GM18870 (cell line): Measurements from ENCODE around the gene VGLL1.
A peak's percentile ranks its signal among the peaks of the same experiment; 100 is the strongest.

Source experiments
- ATAC-seq: cut with Tn5 transposase; IDR thresholded peaks from one replicate; pipeline ENCODE4 v1.9.1; 2021; ENCODE audit warnings: moderate library complexity; ENCODE audit not compliant: unreplicated experiment

Gene VGLL1

GRCh38 chrX:136531951-136532350, at the start of gene VGLL1:
VGLL1 (plus strand) TSS chrX:136532215; CDS start chrX:136536021, 3,806 bp downstream.
- no peak for ATAC-seq

DNA sequence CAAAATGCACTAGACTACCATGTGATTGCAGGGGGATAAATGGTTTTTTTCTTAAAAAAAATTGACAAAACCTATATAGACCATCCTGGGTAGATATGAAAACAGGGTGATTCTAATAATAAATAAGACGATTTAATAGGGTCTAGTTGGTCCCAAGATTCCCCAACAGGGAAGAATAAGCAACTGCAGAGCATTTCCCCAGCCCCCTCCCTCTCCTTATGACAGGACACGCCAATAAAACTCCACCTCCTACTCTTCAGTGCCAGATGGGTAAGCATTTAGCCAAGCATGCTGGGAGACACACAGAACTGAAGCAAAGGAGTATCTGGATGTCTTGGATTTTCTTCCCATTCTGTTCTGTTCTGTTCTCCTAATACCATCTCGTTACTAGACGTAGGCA, 44.4 kb upstream of the VGLL1 start, which contains the start of gene BRS3:
Gene BRS3 (plus strand): TSS at position 301 of the 400 bp plus-strand sequence. CDS start 168 bp downstream, outside the sequence.
- no peak for ATAC-seq

DNA sequence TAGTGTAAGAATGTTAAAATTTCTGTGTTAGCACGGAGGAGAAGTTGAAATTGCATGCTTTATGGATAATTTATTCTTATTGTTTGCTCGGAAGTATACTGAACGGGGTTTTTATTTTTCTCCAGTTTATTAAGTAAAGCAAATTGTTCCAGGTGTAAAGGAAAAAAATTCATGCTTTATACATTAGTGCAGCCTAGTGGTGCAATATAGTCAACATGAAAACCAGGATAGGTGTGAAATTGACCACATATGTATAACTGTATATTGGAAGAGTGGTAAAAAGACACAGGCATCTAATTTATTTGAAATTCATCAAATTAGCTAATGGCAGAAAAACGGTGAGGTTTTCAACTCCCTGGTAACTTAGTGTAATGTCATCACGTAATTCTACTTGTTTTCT, 43.3 kb upstream of the VGLL1 start:
- ATAC-seq: no peak

- ATAC-seq: no peak
Observed at GRCh38 chrX:136491832-136492231, 40.2 kb upstream of the VGLL1 start.

GRCh38 chrX:136493011-136493410, 39.0 kb upstream of the VGLL1 start:
- ATAC-seq: no peak

GRCh38 chrX:136495043-136495442, 37.0 kb upstream of the VGLL1 start:
- ATAC-seq: no peak

DNA sequence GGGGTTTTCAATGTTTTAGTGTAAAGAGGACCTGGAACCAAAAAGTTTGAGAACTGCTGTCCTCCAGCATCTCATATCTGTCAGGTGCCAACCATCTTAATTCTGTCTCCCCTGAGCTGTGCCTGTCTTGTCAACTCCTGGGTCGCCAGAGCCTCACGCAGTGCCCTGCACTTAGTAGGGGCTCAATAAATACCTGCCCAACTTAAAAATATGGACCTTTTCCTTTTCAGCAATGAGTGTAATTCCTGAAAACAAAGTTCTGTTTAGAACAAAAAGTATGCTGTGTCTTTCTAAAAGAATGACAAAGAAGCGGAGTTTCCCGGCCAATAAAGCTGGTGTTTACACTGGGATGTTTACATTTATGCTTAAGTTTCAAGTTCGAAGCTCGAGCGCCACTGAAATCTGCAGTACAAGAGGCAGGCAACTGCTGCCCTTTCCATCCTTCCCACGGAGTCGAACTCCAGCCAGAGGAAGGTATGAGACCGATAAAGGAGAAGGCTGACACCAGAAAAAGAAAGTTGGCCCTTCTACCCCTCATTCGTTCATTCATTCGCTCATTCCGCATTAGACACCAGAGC, 35.7 kb upstream of the VGLL1 start:
- no peak for ATAC-seq

- peak; percentile 56 for ATAC-seq
Observed at GRCh38 chrX:136496764-136497555, 35.1 kb upstream of the VGLL1 start.

DNA sequence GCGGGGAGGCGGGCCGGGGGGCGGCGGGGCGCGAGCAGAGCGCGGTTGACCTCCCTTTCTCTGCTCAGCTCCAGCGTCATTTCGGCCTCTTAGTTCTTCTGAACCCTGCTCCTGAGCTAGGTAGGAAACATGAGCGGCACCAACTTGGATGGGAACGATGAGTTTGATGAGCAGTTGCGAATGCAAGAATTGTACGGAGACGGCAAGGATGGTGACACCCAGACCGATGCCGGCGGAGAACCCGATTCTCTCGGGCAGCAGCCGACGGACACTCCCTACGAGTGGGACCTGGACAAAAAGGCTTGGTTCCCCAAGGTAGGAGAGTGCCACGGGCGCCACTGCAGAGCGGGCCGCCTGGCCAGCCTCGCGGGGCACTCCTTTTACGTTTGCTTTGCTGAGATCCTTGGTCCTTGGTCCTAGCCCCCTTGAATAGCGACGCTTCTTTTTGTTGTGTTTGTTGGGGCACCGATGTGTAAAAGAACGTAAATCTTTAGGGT, 34.4 kb upstream of the VGLL1 start, which contains the start of gene HTATSF1:
Gene HTATSF1 (plus strand): TSS at position 37 of the 497 bp plus-strand sequence. CDS start 93 bp downstream, at position 130.
- peak; percentile 21 for ATAC-seq

- ATAC-seq: no peak
Observed at GRCh38 chrX:136519069-136519468, 12.9 kb upstream of the VGLL1 start.

DNA sequence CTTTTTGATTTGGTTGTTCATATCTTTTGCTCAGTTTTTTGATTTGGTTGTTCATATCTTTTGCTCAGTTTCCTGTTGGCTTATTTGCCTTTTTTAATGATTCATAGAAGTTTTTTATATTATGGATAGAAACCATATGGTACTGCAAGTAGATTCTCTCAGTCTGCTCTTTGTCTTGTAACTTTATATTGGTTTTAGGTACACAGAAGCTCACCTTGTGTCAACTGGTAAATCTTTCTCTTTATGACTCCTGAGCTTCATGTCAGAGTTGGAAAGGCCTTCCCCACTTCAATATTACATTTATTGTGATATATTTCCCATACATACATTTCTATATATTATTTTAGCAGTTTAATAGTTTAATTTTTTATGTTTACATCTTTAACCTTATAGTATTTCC, 8.2 kb upstream of the VGLL1 start:
- ATAC-seq: no peak

- ATAC-seq: no peak
Observed at GRCh38 chrX:136525738-136526606, 6.0 kb upstream of the VGLL1 start.

GRCh38 chrX:136528645-136529315, 3.2 kb upstream of the VGLL1 start:
- ATAC-seq: no peak

GRCh38 chrX:136529795-136530194, 2.2 kb upstream of the VGLL1 start:
- no peak for ATAC-seq

GRCh38 chrX:136534131-136534530, 2.1 kb downstream of the VGLL1 start:
- ATAC-seq: no peak

- ATAC-seq: no peak
Observed at GRCh38 chrX:136538811-136539210, 6.8 kb downstream of the VGLL1 start.

DNA sequence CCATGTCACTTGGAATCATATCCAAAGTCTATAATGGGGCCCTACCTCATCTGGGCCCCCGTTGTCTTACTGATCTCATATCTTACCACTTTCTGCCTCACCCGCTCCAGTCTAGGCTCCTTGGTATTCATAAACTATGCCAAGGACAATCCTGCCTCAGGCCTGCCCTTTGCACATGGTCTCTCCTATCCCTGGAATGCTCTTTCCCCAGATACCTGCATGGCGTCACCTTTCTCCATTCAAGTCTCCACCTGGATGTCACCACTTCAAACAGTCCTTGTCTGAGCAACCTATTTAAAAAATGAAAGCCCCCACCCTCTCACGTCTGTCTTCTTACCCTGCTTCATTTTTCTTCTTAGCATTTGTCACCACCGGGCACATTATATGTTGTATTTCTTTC, 8.2 kb downstream of the VGLL1 start:
- no peak for ATAC-seq

DNA sequence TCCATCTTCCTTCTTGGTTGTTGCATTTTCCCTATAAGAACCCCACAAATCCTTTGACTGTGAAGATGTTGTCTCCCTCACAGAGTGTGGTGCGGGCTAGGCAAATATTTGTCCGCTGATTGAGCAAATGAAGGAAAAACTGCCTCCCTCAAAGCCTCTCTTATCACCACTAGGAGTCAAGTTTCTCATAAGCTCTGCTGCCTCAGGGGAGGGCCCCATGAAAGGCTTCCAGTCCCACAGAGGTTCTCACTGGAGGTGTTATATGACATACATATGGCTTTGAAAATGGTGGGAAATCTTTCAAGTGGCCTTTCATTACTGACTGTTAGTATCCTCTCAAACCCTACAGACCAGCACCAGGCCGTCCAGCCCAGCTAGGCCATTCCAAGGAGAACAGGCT, 9.3 kb downstream of the VGLL1 start:
- ATAC-seq: no peak

- ATAC-seq: no peak
Observed at GRCh38 chrX:136542281-136542680, 10.3 kb downstream of the VGLL1 start.

DNA sequence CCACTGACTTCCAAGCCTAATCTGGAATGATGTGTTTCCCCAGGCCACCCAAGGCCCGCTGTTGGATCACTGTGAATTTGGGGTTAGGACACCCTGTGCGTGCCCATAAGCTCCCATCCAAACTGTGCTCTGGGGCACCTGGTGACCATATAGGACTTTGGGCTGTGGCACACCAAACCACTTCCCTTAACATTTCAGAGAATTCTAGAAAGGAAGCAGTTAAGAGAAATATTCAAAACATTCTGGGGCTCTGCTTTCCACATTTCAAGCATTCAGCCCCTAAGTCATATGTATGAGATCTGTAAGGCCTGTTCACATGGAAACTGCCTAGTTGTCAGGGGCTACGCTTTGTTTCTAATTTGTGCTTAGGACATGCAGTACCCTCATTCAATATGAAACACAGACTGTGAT, 14.4 kb downstream of the VGLL1 start:
- no peak for ATAC-seq

GRCh38 chrX:136549226-136549625, 17.2 kb downstream of the VGLL1 start:
- ATAC-seq: no peak
